SK-N-SH (cell line): ENCODE results near the gene WDR82. TPM values are rescaled to one million over a fixed set of nuclear protein-coding genes. Genes with fewer than 3 reads are reported as not detected.

ENCODE experiments used
- CTCF ChIA-PET: fragments of 300-600, 350-600 bp; formaldehyde crosslinking; extraction: SDS; loops from one replicate; lab custom pipeline; 2021; lab: Yijun Ruan, JAX
- POLR2A ChIA-PET: fragments of 350-600 bp; sonication (Branson Sonifier 250); formaldehyde crosslinking; extraction: SDS; loops from one replicate; lab custom pipeline; 2020; ENCODE audit warnings: antibody characterized with exemption, inconsistent platforms; lab: Yijun Ruan, JAX
- DNase-seq: peaks from one replicate; pipeline ENCODE4 v3.0.0; 2012
- H2AFZ ChIP-seq: fragments of 200-600 bp; sonication (generic); 2 replicates; pipeline ENCODE4 v1.8.1; 2016; ENCODE audit warnings: antibody characterized with exemption, mild to moderate bottlenecking, low read depth
- H3F3A ChIP-seq: fragments of 200-600 bp; sonication (generic); replicated peaks from 2 replicates; pipeline ENCODE3; 2016; ENCODE audit warnings: antibody characterized with exemption, mild to moderate bottlenecking; ENCODE audit not compliant: insufficient read depth
- H3K27ac ChIP-seq, 2 experiments: fragments of 200-500 bp in 1 of 2; fragments of 200-600 bp in 1 of 2; sonication (Bioruptor generic) in 1 of 2; sonication (generic), shearing (Covaris generic) in 1 of 2; 2 replicates each; pipeline versions ENCODE4 v1.5.1 to v1.6.1; 2014 to 2016; ENCODE audit warnings: low read depth in 2 of 2, inconsistent platforms in 1 of 2, low read length in 1 of 2, mild to moderate bottlenecking in 1 of 2, mixed read lengths in 1 of 2
- H3K27me3 ChIP-seq: fragments of 200-600 bp; sonication (generic), shearing (Covaris generic); 2 replicates; pipeline ENCODE4 v1.6.1; 2016; ENCODE audit warnings: mixed run types; ENCODE audit not compliant: insufficient read depth
- H3K36me3 ChIP-seq, 2 experiments: fragments of 200-500 bp in 1 of 2; fragments of 200-600 bp in 1 of 2; sonication (Bioruptor generic) in 1 of 2; sonication (generic) in 1 of 2; replicated peaks in 1 of 2; 2 replicates each; pipeline versions ENCODE3 to v1.5.1; 2014 to 2016; ENCODE audit warnings: low read length in 1 of 2, mild to moderate bottlenecking in 1 of 2; ENCODE audit not compliant: insufficient read depth in 2 of 2, control insufficient read depth in 1 of 2
- H3K4me1 ChIP-seq, 2 experiments: fragments of 200-500 bp in 1 of 2; fragments of 200-600 bp in 1 of 2; sonication (Bioruptor generic) in 1 of 2; sonication (generic), shearing (Covaris generic) in 1 of 2; 2 replicates each; pipeline versions ENCODE4 v1.5.1 to v1.6.1; 2014 to 2016; ENCODE audit warnings: low read depth in 1 of 2, low read length in 1 of 2, mixed run types in 1 of 2; ENCODE audit not compliant: insufficient read depth in 2 of 2, control insufficient read depth in 1 of 2
- H3K4me2 ChIP-seq: fragments of 200-600 bp; sonication (generic), shearing (Covaris generic); 2 replicates; pipeline ENCODE4 v1.6.1; 2017; ENCODE audit warnings: mixed run types
- H3K4me3 ChIP-seq, 2 experiments: fragments of 200-500 bp in 1 of 2; fragments of 200-600 bp in 1 of 2; sonication (Bioruptor generic) in 1 of 2; sonication (generic), shearing (Covaris generic) in 1 of 2; 2 replicates each; pipeline versions ENCODE4 v1.5.1 to v1.8.1; 2014 to 2016; ENCODE audit warnings: low read depth in 2 of 2, inconsistent platforms in 1 of 2, low read length in 1 of 2, mild to moderate bottlenecking in 1 of 2, mixed read lengths in 1 of 2, moderate library complexity in 1 of 2
- H3K79me2 ChIP-seq: fragments of 200-600 bp; sonication (generic); 2 replicates; pipeline ENCODE4 v1.8.1; 2017; ENCODE audit warnings: mild to moderate bottlenecking; ENCODE audit not compliant: insufficient read depth
- H3K9ac ChIP-seq: fragments of 200-600 bp; sonication (generic); 2 replicates; pipeline ENCODE4 v1.6.1; 2017; ENCODE audit warnings: mixed run types
- H3K9me2 ChIP-seq: fragments of 200-600 bp; sonication (generic); 2 replicates; pipeline ENCODE4 v1.6.1; 2017; ENCODE audit warnings: mixed run types
- H3K9me3 ChIP-seq: fragments of 200-600 bp; sonication (generic); 2 replicates; pipeline ENCODE4 v1.6.1; 2017; ENCODE audit warnings: mixed run types, mild to moderate bottlenecking, moderate library complexity
- H4K20me1 ChIP-seq: fragments of 200-600 bp; sonication (generic); 2 replicates; pipeline ENCODE4 v1.6.1; 2017; ENCODE audit warnings: mild to moderate bottlenecking, mixed run types; ENCODE audit not compliant: insufficient read depth
- CHD2 ChIP-seq: fragments of 150-350 bp; IDR thresholded peaks from 2 replicates; pipeline ENCODE4 v1.6.1; 2018; ENCODE audit warnings: low read length; ENCODE audit not compliant: partially characterized antibody
- CTCF ChIP-seq: fragments of 200-600 bp; sonication (generic); IDR thresholded peaks from 2 replicates; pipeline ENCODE4 v1.6.1; 2017; ENCODE audit warnings: antibody characterized with exemption, mild to moderate bottlenecking, moderate library complexity
- ELF1 ChIP-seq: IDR thresholded peaks from 2 replicates; pipeline ENCODE4 v1.4.0; 2012
- EP300 ChIP-seq, 2 experiments: IDR thresholded peaks; 2 replicates each; pipeline versions ENCODE4 v1.4.0 to v1.6.1; 2012; ENCODE audit warnings: borderline replicate concordance in 1 of 2, low read depth in 1 of 2, low read length in 1 of 2
- GATA2 ChIP-seq: sonication (generic); formaldehyde crosslinking; IDR thresholded peaks from 2 replicates; pipeline ENCODE4 v1.5.0; 2020; ENCODE audit warnings: mild to moderate bottlenecking, missing genetic modification reagents
- NFIC ChIP-seq: IDR thresholded peaks from 2 replicates; pipeline ENCODE4 v1.4.0; 2012; ENCODE audit warnings: borderline replicate concordance
- PBX3 ChIP-seq: IDR thresholded peaks from 2 replicates; pipeline ENCODE4; 2012
- RCOR1 ChIP-seq: fragments of 150-350 bp; IDR thresholded peaks from 2 replicates; pipeline ENCODE4 v1.6.1; 2017; ENCODE audit warnings: antibody characterized with exemption, low read length
- SIN3A ChIP-seq: IDR thresholded peaks from 2 replicates; pipeline ENCODE4 v1.6.1; 2012; ENCODE audit warnings: low read depth, mild to moderate bottlenecking, low read length, moderate library complexity, borderline replicate concordance
- TAF1 ChIP-seq: IDR thresholded peaks from 2 replicates; pipeline ENCODE4 v1.6.1; 2012; ENCODE audit warnings: low read depth, mild to moderate bottlenecking, low read length, moderate library complexity, borderline replicate concordance
- TCF12 ChIP-seq: IDR thresholded peaks from 2 replicates; pipeline ENCODE4 v1.4.0; 2012
- USF1 ChIP-seq: IDR thresholded peaks from 2 replicates; pipeline ENCODE4 v1.4.0; 2012; ENCODE audit warnings: low read depth, borderline replicate concordance
- WGBS: methylation state at CpG from one replicate; pipeline ENCODE4 v1.1.6; 2017; ENCODE audit warnings: low lambda C conversion rate; 5-methylcytosine and 5-hydroxymethylcytosine counted together
- polyA plus RNA-seq, 3 experiments: library from polyadenylated mRNA; depleted of rRNA; stranded (reverse); fragments of >200 nt; gene quantifications; 2 replicates each; pipeline ENCODE4 v1.2.3, GENCODE V29; 2012

WDR82 gene
- polyA plus RNA-seq, 1 of the 3 experiments (the other 2 are of a cell fraction), result 41.2 TPM

DNA sequence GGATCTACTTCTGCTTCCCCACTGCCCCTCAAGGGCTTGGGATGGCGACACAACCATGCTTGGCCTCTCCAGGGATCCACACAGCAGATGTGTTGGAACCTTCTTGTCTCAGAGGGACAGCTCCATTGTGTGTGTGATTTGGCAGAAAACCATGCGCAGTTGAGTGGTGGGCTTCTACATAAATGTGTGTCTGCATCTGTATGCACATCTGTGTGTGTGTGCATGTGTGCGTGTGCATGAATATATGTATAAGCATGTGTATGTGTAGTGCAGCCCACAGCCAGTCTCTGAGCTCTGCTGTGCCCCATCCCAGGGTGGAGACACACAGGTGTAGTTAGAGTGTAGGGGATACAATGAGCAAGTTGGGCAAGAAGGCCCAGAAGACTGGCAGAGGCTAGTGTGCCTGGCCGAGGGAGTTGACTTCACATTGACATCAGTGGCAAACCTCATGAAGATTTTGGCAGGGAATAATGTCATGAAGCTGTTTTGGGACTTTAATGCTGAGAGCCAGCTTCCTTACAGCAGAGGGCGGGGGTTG is 17.3 kb upstream of the WDR82 start:
- Histone ChIP-seq H3K4me3 (no peak overlapping the region), H3K36me3 (peaks cover 0 to 16% of the 10 kb centered on the region in 2 experiments), H3K27me3 (no peaks in the 10 kb centered on the region), H3K9me2 (no peaks in the 10 kb centered on the region), H3K79me2 (no peaks in the 10 kb centered on the region), H3K27ac (no peak overlapping the region; a peak in 1 of 4 replicates), H4K20me1 (no peaks in the 10 kb centered on the region), H2AFZ (no peak overlapping the region), H3K4me1 (peaks cover 13 to 63% of the 10 kb centered on the region in 2 experiments; a peak in 2 of 4 replicates), H3F3A (peaks cover 9% of the 10 kb centered on the region), H3K9ac (no peak overlapping the region), H3K9me3 (no peaks in the 10 kb centered on the region), H3K4me2 (no peak overlapping the region)
- no peak for DNase-seq
- CTCF ChIA-PET, result interaction anchor here (0.5 to 16.0 kb wide), 3 partner anchors 8 to 819 kb away, joined by 3 to 504 read pairs (median 5); partner anchors contain the start of gene GLYCTK
- POLR2A ChIA-PET, result interaction anchor here (1.1 kb wide), 1 partner anchor 22 kb away, joined by 3 read pairs; no protein-coding TSS in a partner anchor
- TF ChIP-seq TCF12, result no peak
- TF ChIP-seq USF1, result no peak
- no peak for TF ChIP-seq NFIC
- no peak for TF ChIP-seq ELF1
- no peak for TF ChIP-seq CTCF
- TF ChIP-seq GATA2 (CRISPR knock-in tag), result no peak
- TF ChIP-seq SIN3A, result no peak
- TF ChIP-seq RCOR1, result no peak
- no peak for TF ChIP-seq TAF1
- no peak for TF ChIP-seq CHD2
- no peak for TF ChIP-seq PBX3
- TF ChIP-seq EP300 (IDR thresholded peaks at IDR 0.05; ENCODE audit: borderline replicate concordance in 1 of 2, low read depth in 1 of 2, low read length in 1 of 2), result no peak
- 88% methylated on average over 4 of the region's 5 CpGs for WGBS
